ENCODE results near the gene SRMS. TPM values are rescaled to one million over a fixed set of nuclear protein-coding genes. Genes with fewer than 3 reads are reported as not detected.

The SRMS gene
- total and polyA plus RNA-seq, 2 of the 13 experiments (the other 11 are each of a cell fraction or from before 2014, with no cell fraction given) = not detected

DNA sequence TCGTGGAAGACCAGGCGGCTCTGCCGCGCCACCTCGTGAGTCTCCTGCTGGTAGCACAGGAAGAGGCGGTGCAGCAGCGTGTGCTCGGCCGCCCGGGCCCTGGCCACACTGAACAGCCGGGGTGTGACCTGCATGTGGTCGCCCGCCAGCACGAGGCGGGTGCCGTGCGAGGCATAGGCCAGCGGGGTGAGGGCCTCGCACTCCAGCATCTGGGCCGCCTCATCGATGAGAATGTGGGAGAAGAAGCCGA lies 19.5 kb upstream of the SRMS start:
- no peaks in the 10 kb centered on the region for H3K27me3 ChIP-seq (ENCODE audit: control insufficient read depth in 1 of 2, insufficient read depth in 2 of 2, low read length in 2 of 2)
- no peaks in the 10 kb centered on the region for H3K9me3 ChIP-seq (ENCODE audit: low read length)
- H4K20me1 ChIP-seq (ENCODE audit: insufficient read depth, low read length) = peaks cover 2% of the 10 kb centered on the region; the same call in 1 of the 2 replicates
- H3K36me3 ChIP-seq (replicated peaks in 1 of 2; ENCODE audit: control insufficient read depth in 1 of 2, insufficient read depth in 2 of 2, low read length in 2 of 2) = no peaks in the 10 kb centered on the region
- H3K27ac ChIP-seq (ENCODE audit: extremely low read length, insufficient read depth, low read length) = no peak overlapping the region
- no peak overlapping the region for H3K9ac ChIP-seq (ENCODE audit: insufficient read depth, low read depth, low read length)
- FAIRE-seq (no peak), DNase-seq (ENCODE audit: low spot score) (no peak), ATAC-seq (no peak)
- 92% methylated on average over 22 of the region's 22 CpGs for WGBS (ENCODE audit: low lambda C conversion rate)
- intact Hi-C loops (cut with micrococcal nuclease; ENCODE audit: unreplicated experiment) (no loop called here), in situ Hi-C loops (cut with HindIII; ENCODE audit: extremely low pct_ligation_motif_present, low pct_unique_long_range_greater_than_20kb) (no loop called here)
- no peaks in the 10 kb centered on the region for H3K79me2 ChIP-seq (ENCODE audit: insufficient read depth, low read length)
- CTCF ChIA-PET (ENCODE audit: low intra/inter-chr PET ratio, low total read pairs) = no interaction called here
- no peak overlapping the region for H3K4me2 ChIP-seq (ENCODE audit: low read depth, low read length)
- H3K4me1 ChIP-seq (ENCODE audit: insufficient read depth, low read length) = no peaks in the 10 kb centered on the region
- BruUV-seq (replicated peaks) = no TSS peak
- H2AFZ ChIP-seq (ENCODE audit: low read length) = no peak overlapping the region
- POLR2A ChIA-PET = no interaction called here
- H3K4me3 ChIP-seq (replicated peaks in 1 of 3; ENCODE audit: insufficient read depth in 1 of 3, low read depth in 2 of 3, low read length in 3 of 3) = no peak overlapping the region
- TF ChIP-seq EEA1 (CRISPR knock-in tag; IDR thresholded peaks at IDR 0.05; ENCODE audit: borderline replicate concordance) (peak; percentile 48; the same call in 1 of the 2 replicates), ZNF672 (CRISPR knock-in tag; IDR thresholded peaks at IDR 0.05) (no peak), KAT8 (CRISPR knock-in tag; IDR thresholded peaks at IDR 0.05) (no peak), GABPA (IDR thresholded peaks at IDR 0.05; ENCODE audit: low read depth, low read length) (no peak), GABPA (CRISPR knock-in tag; IDR thresholded peaks at IDR 0.05; ENCODE audit: low read depth) (no peak), SAFB2 (CRISPR knock-in tag; IDR thresholded peaks at IDR 0.05; ENCODE audit: borderline replicate concordance, low read depth) (0 out of 2 replicates have a peak, but pooled peaks have one; percentile 61)
- TF ChIP-seq, protein P1, sequence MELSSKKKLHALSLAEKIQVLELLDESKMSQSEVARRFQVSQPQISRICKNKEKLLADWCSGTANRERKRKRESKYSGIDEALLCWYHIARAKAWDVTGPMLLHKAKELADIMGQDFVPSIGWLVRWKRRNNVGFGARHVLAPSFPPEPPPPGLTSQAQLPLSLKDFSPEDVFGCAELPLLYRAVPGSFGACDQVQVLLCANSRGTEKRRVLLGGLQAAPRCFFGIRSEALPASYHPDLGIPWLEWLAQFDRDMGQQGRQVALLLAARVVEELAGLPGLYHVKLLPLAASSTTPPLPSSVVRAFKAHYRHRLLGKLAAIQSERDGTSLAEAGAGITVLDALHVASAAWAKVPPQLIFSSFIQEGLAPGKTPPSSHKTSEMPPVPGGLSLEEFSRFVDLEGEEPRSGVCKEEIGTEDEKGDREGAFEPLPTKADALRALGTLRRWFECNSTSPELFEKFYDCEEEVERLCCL (CRISPR knock-in tag; IDR thresholded peaks at IDR 0.05; ENCODE audit: borderline replicate concordance) = no peak
- TF ChIP-seq, protein P2, sequence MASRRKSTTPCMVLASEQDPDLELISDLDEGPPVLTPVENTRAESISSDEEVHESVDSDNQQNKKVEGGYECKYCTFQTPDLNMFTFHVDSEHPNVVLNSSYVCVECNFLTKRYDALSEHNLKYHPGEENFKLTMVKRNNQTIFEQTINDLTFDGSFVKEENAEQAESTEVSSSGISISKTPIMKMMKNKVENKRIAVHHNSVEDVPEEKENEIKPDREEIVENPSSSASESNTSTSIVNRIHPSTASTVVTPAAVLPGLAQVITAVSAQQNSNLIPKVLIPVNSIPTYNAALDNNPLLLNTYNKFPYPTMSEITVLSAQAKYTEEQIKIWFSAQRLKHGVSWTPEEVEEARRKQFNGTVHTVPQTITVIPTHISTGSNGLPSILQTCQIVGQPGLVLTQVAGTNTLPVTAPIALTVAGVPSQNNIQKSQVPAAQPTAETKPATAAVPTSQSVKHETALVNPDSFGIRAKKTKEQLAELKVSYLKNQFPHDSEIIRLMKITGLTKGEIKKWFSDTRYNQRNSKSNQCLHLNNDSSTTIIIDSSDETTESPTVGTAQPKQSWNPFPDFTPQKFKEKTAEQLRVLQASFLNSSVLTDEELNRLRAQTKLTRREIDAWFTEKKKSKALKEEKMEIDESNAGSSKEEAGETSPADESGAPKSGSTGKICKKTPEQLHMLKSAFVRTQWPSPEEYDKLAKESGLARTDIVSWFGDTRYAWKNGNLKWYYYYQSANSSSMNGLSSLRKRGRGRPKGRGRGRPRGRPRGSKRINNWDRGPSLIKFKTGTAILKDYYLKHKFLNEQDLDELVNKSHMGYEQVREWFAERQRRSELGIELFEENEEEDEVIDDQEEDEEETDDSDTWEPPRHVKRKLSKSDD (CRISPR knock-in tag; IDR thresholded peaks at IDR 0.05; ENCODE audit: low read depth) = 0 out of 2 replicates have a peak, but pooled peaks have one; percentile 8
- TF ChIP-seq, protein P3, sequence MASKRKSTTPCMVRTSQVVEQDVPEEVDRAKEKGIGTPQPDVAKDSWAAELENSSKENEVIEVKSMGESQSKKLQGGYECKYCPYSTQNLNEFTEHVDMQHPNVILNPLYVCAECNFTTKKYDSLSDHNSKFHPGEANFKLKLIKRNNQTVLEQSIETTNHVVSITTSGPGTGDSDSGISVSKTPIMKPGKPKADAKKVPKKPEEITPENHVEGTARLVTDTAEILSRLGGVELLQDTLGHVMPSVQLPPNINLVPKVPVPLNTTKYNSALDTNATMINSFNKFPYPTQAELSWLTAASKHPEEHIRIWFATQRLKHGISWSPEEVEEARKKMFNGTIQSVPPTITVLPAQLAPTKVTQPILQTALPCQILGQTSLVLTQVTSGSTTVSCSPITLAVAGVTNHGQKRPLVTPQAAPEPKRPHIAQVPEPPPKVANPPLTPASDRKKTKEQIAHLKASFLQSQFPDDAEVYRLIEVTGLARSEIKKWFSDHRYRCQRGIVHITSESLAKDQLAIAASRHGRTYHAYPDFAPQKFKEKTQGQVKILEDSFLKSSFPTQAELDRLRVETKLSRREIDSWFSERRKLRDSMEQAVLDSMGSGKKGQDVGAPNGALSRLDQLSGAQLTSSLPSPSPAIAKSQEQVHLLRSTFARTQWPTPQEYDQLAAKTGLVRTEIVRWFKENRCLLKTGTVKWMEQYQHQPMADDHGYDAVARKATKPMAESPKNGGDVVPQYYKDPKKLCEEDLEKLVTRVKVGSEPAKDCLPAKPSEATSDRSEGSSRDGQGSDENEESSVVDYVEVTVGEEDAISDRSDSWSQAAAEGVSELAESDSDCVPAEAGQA (IDR thresholded peaks at IDR 0.05; ENCODE audit: low read depth) = no peak
- TF ChIP-seq, protein P3 (CRISPR knock-in tag; IDR thresholded peaks at IDR 0.05; ENCODE audit: borderline replicate concordance) = no peak
- TF ChIP-seq, protein P4, sequence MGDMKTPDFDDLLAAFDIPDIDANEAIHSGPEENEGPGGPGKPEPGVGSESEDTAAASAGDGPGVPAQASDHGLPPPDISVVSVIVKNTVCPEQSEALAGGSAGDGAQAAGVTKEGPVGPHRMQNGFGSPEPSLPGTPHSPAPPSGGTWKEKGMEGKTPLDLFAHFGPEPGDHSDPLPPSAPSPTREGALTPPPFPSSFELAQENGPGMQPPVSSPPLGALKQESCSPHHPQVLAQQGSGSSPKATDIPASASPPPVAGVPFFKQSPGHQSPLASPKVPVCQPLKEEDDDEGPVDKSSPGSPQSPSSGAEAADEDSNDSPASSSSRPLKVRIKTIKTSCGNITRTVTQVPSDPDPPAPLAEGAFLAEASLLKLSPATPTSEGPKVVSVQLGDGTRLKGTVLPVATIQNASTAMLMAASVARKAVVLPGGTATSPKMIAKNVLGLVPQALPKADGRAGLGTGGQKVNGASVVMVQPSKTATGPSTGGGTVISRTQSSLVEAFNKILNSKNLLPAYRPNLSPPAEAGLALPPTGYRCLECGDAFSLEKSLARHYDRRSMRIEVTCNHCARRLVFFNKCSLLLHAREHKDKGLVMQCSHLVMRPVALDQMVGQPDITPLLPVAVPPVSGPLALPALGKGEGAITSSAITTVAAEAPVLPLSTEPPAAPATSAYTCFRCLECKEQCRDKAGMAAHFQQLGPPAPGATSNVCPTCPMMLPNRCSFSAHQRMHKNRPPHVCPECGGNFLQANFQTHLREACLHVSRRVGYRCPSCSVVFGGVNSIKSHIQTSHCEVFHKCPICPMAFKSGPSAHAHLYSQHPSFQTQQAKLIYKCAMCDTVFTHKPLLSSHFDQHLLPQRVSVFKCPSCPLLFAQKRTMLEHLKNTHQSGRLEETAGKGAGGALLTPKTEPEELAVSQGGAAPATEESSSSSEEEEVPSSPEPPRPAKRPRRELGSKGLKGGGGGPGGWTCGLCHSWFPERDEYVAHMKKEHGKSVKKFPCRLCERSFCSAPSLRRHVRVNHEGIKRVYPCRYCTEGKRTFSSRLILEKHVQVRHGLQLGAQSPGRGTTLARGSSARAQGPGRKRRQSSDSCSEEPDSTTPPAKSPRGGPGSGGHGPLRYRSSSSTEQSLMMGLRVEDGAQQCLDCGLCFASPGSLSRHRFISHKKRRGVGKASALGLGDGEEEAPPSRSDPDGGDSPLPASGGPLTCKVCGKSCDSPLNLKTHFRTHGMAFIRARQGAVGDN (CRISPR knock-in tag; IDR thresholded peaks at IDR 0.05) = peak; percentile 28
